CD14-positive monocyte (primary cell): ENCODE measurements around the gene HS3ST4. TPM values are rescaled to one million over a fixed set of nuclear protein-coding genes. Genes with fewer than 3 reads are reported as not detected.

Experiments used
- DNase-seq, 3 donors: peaks; one replicate each; pipeline ENCODE4 v3.0.0-alpha.2; 2011 to 2022
- H2AFZ ChIP-seq: 2 replicates; pipeline ENCODE4 v1.6.0; 2012; ENCODE audit warnings: mild to moderate bottlenecking, low read depth, low read length, inconsistent platforms; ENCODE audit not compliant: insufficient read depth, poor library complexity, severe bottlenecking
- H3K27ac ChIP-seq, 2 donors: 1 replicate in 1 of 2; 2 replicates in 1 of 2; pipeline ENCODE4 v1.5.1; 2012 to 2013; ENCODE audit warnings: low read length in 2 of 2, control low read depth in 1 of 2, inconsistent platforms in 1 of 2, low read depth in 1 of 2, mild to moderate bottlenecking in 1 of 2
- H3K27me3 ChIP-seq, 2 donors: one replicate each; pipeline versions ENCODE4 v1.6.0 to v1.6.1; 2011 to 2013; ENCODE audit warnings: low read length in 2 of 2; ENCODE audit not compliant: control insufficient read depth in 2 of 2, insufficient read depth in 2 of 2
- H3K36me3 ChIP-seq, 2 donors: replicated peaks in 1 of 2; 1 replicate in 1 of 2; 2 replicates in 1 of 2; pipeline versions ENCODE4 v1.5.1 to v1.6.1; 2012 to 2013; ENCODE audit warnings: low read length in 2 of 2, control low read depth in 1 of 2, inconsistent platforms in 1 of 2, mild to moderate bottlenecking in 1 of 2; ENCODE audit not compliant: insufficient read depth in 2 of 2, control insufficient read depth in 1 of 2
- H3K4me1 ChIP-seq, 2 donors: 1 replicate in 1 of 2; 2 replicates in 1 of 2; pipeline versions ENCODE4 v1.5.1 to v1.6.1; 2012 to 2013; ENCODE audit warnings: low read length in 2 of 2, control low read depth in 1 of 2, inconsistent platforms in 1 of 2, mild to moderate bottlenecking in 1 of 2, moderate library complexity in 1 of 2; ENCODE audit not compliant: insufficient read depth in 2 of 2, control insufficient read depth in 1 of 2
- H3K4me2 ChIP-seq: replicated peaks from 2 replicates; pipeline ENCODE3; 2012; ENCODE audit warnings: low read length, moderate library complexity, mild to moderate bottlenecking; ENCODE audit not compliant: poor library complexity, severe bottlenecking; ENCODE audit errors: extremely low read depth
- H3K4me3 ChIP-seq, 3 experiments: fragments of 200-600 bp in 1 of 3; sonication (generic) in 1 of 3; replicated peaks in 1 of 3; 1 replicate in 2 of 3; 2 replicates in 1 of 3; pipeline ENCODE4 v1.5.1; 2011 to 2013; ENCODE audit warnings: low read length in 3 of 3, mild to moderate bottlenecking in 3 of 3, control low read depth in 2 of 3, low read depth in 2 of 3, inconsistent platforms in 1 of 3, moderate library complexity in 1 of 3
- H3K79me2 ChIP-seq: 2 replicates; pipeline ENCODE4 v1.6.0; 2012; ENCODE audit warnings: mild to moderate bottlenecking, control low read depth, inconsistent platforms, low read length, moderate library complexity; ENCODE audit not compliant: insufficient read depth
- H3K9ac ChIP-seq: 2 replicates; pipeline ENCODE4 v1.6.0; 2017; ENCODE audit warnings: low read length, mild to moderate bottlenecking; ENCODE audit not compliant: insufficient read depth, poor library complexity, severe bottlenecking
- H3K9me3 ChIP-seq, 2 donors: replicated peaks in 1 of 2; 1 replicate in 1 of 2; 2 replicates in 1 of 2; pipeline versions ENCODE4 v1.5.1 to v1.6.1; 2012 to 2013; ENCODE audit warnings: low read length in 2 of 2, control low read depth in 1 of 2; ENCODE audit not compliant: control insufficient read depth in 1 of 2, insufficient read depth in 1 of 2
- H4K20me1 ChIP-seq: 2 replicates; pipeline ENCODE4 v1.6.0; 2012; ENCODE audit warnings: mild to moderate bottlenecking, low read length, control low read depth, moderate library complexity; ENCODE audit not compliant: insufficient read depth
- H3K27ac Mint-ChIP-seq, 7 donors: one replicate each; pipeline ENCODE4 v1.8.0; 2020; ENCODE audit warnings: mild to moderate bottlenecking in 7 of 7, mixed read lengths in 7 of 7, moderate library complexity in 6 of 7, inconsistent platforms in 2 of 7
- H3K27me3 Mint-ChIP-seq, 3 donors: one replicate each; pipeline ENCODE4 v1.8.0; 2021 to 2022; ENCODE audit warnings: low read depth in 3 of 3, mild to moderate bottlenecking in 3 of 3, mixed read lengths in 3 of 3, moderate library complexity in 3 of 3, inconsistent platforms in 1 of 3
- H3K36me3 Mint-ChIP-seq, 2 donors: one replicate each; pipeline ENCODE4 v1.8.0; 2020; ENCODE audit warnings: mixed read lengths in 2 of 2, inconsistent platforms in 1 of 2, mild to moderate bottlenecking in 1 of 2
- H3K4me1 Mint-ChIP-seq: one replicate; pipeline ENCODE4 v1.8.0; 2020; ENCODE audit warnings: mild to moderate bottlenecking, mixed read lengths
- H3K4me3 Mint-ChIP-seq, 2 donors: one replicate each; pipeline ENCODE4 v1.8.0; 2020; ENCODE audit warnings: mild to moderate bottlenecking in 2 of 2, mixed read lengths in 2 of 2, moderate library complexity in 1 of 2
- H3K9me3 Mint-ChIP-seq, 7 donors: one replicate each; pipeline ENCODE4 v1.8.0; 2020 to 2022; ENCODE audit warnings: mixed read lengths in 7 of 7, mild to moderate bottlenecking in 6 of 7, moderate library complexity in 6 of 7, inconsistent platforms in 2 of 7
- WGBS: methylation state at CpG from one replicate; pipeline ENCODE4 v1.1.5; 2013; ENCODE audit warnings: missing lambda C conversion rate; ENCODE audit not compliant: insufficient coverage; 5-methylcytosine and 5-hydroxymethylcytosine counted together
- intact Hi-C, 2 donors: fragments of 100-400 bp; cut with micrococcal nuclease; formaldehyde crosslinking; loops; one replicate each; pipeline versions ENCODE4 v1.15.0 to v1.15.1; 2023
- polyA plus RNA-seq, 3 donors: library from polyadenylated mRNA; depleted of rRNA in 1 of 3; unstranded in 2 of 3; stranded (reverse) in 1 of 3; fragments of 300-500 nt in 2 of 3; fragments of >200 nt in 1 of 3; fragmentation: Illumina TruSeq in 2 of 3; gene quantifications; 1 replicate in 2 of 3; 2 replicates in 1 of 3; pipeline ENCODE4 v1.2.3, GENCODE V29; 2012 to 2021
- TF ChIP-seq, protein P1 (sequence below): fragments of 200-600 bp; IDR thresholded peaks from one replicate; pipeline ENCODE4 v1.8.0; 2022; ENCODE audit warnings: antibody characterized with exemption, mild to moderate bottlenecking

Gene HS3ST4
- polyA plus RNA-seq, 3 donors = not detected

- Mint-ChIP-seq H3K9me3 (peaks cover 0 to 14% (median 4%) of the 10 kb centered on the region in 7 donors), H3K4me3 (no peak overlapping the region), H3K36me3 (no peaks in the 10 kb centered on the region), H3K27ac (no peak overlapping the region), H3K4me1 (no peaks in the 10 kb centered on the region), H3K27me3 (no peaks in the 10 kb centered on the region)
- no peak overlapping the region for H3K9ac ChIP-seq
- 90% methylated on average over 2 of the region's 3 CpGs for WGBS
- H3K4me3 ChIP-seq = no peak overlapping the region
- no peak for DNase-seq
- no peaks in the 10 kb centered on the region for H4K20me1 ChIP-seq
- H2AFZ ChIP-seq = no peak overlapping the region
- no peak overlapping the region for H3K4me2 ChIP-seq
- no peaks in the 10 kb centered on the region for H3K79me2 ChIP-seq
- H3K4me1 ChIP-seq = no peaks in the 10 kb centered on the region
- no peaks in the 10 kb centered on the region for H3K36me3 ChIP-seq
- H3K9me3 ChIP-seq = peaks cover 0 to 3% of the 10 kb centered on the region in 2 donors
- H3K27ac ChIP-seq = no peak overlapping the region
- no peaks in the 10 kb centered on the region for H3K27me3 ChIP-seq
- TF ChIP-seq, protein P1, sequence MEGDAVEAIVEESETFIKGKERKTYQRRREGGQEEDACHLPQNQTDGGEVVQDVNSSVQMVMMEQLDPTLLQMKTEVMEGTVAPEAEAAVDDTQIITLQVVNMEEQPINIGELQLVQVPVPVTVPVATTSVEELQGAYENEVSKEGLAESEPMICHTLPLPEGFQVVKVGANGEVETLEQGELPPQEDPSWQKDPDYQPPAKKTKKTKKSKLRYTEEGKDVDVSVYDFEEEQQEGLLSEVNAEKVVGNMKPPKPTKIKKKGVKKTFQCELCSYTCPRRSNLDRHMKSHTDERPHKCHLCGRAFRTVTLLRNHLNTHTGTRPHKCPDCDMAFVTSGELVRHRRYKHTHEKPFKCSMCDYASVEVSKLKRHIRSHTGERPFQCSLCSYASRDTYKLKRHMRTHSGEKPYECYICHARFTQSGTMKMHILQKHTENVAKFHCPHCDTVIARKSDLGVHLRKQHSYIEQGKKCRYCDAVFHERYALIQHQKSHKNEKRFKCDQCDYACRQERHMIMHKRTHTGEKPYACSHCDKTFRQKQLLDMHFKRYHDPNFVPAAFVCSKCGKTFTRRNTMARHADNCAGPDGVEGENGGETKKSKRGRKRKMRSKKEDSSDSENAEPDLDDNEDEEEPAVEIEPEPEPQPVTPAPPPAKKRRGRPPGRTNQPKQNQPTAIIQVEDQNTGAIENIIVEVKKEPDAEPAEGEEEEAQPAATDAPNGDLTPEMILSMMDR = no peak
- intact Hi-C loops = no loop called here
These were observed 261.2 kb downstream of the HS3ST4 start for GRCh38 chr16:25952983-25953382.

DNA sequence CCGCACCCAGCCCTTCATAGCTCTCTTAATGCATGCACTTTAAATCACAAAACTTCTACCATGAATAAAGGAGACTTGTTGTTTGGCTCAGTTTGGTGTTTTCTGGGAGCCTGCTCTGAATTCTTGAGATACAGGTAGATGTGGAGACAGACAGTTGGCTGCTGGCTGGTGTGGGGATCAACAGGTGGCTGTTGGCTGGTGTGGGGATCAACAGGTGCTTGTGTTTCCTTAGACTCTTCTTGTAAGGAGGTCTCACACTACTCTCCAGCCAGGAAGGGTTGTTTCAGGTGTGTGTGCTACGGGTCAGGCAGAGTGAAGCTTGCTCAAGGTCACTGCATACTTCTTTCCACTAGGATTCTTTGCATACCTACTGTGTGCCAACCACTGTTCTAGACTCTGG, 265.9 kb downstream of the HS3ST4 start:
- intact Hi-C loops = no loop called here
- Mint-ChIP-seq H3K27me3 (peaks cover 0 to 2% (median 0%) of the 10 kb centered on the region in 3 donors), H3K36me3 (no peaks in the 10 kb centered on the region), H3K4me1 (no peaks in the 10 kb centered on the region), H3K27ac (no peak overlapping the region), H3K9me3 (peaks cover 2 to 19% (median 6%) of the 10 kb centered on the region in 7 donors), H3K4me3 (no peak overlapping the region)
- H3K4me1 ChIP-seq = no peaks in the 10 kb centered on the region
- no peak overlapping the region for H3K9ac ChIP-seq
- H3K27me3 ChIP-seq = no peaks in the 10 kb centered on the region
- H3K9me3 ChIP-seq = peaks cover 0 to 3% of the 10 kb centered on the region in 2 donors
- no CpG with 5 or more reads among the region's 2 CpGs for WGBS
- no peak overlapping the region for H2AFZ ChIP-seq
- H3K4me2 ChIP-seq = no peak overlapping the region
- H3K79me2 ChIP-seq = no peaks in the 10 kb centered on the region
- no peaks in the 10 kb centered on the region for H4K20me1 ChIP-seq
- no peak overlapping the region for H3K27ac ChIP-seq
- no peak overlapping the region for H3K4me3 ChIP-seq
- H3K36me3 ChIP-seq = no peaks in the 10 kb centered on the region
- TF ChIP-seq, protein P1 = no peak
- no peak for DNase-seq
